Urinary bladder (tissue), 4 donors: ENCODE results near the gene OPN1SW. TPM values are rescaled to one million over a fixed set of nuclear protein-coding genes. Genes with fewer than 3 reads are reported as not detected.

Experiments used
- DNase-seq: peaks from one replicate; pipeline ENCODE4 v3.0.0-alpha.2; 2015; ENCODE audit errors: extremely low spot score
- H3K27ac ChIP-seq: one replicate; pipeline ENCODE4 v1.5.1; 2013; ENCODE audit warnings: low read depth, mild to moderate bottlenecking, moderate library complexity
- H3K36me3 ChIP-seq: one replicate; pipeline ENCODE4 v1.6.1; 2013; ENCODE audit warnings: mild to moderate bottlenecking, moderate library complexity; ENCODE audit not compliant: insufficient read depth
- H3K4me1 ChIP-seq: one replicate; pipeline ENCODE4 v1.6.1; 2013; ENCODE audit warnings: mild to moderate bottlenecking, moderate library complexity; ENCODE audit not compliant: insufficient read depth
- H3K4me3 ChIP-seq: one replicate; pipeline ENCODE4 v1.5.1; 2013; ENCODE audit warnings: low read depth, low read length
- WGBS: extraction: QIAGEN DNeasy Blood & Tissue Kit; methylation state at CpG from one replicate; pipeline ENCODE4 v1.1.7; 2013; 5-methylcytosine and 5-hydroxymethylcytosine counted together
- polyA plus RNA-seq: library from polyadenylated mRNA; stranded (reverse); fragments of 200-250 nt; gene quantifications from one replicate; pipeline ENCODE4 v1.2.3, GENCODE V29; 2013
- total RNA-seq: library from RNA; depleted of rRNA; stranded (reverse); fragments of >200 nt; gene quantifications from one replicate; pipeline ENCODE4 v1.2.3, GENCODE V29; 2014
- donor health status: healthy with polysubstance abuse.
- donor health status: healthy.

Gene OPN1SW
- total and polyA plus RNA-seq, 2 donors, result not detected

- no peaks in the 10 kb centered on the region for H3K4me1 ChIP-seq
- H3K36me3 ChIP-seq, result no peaks in the 10 kb centered on the region
- 76% methylated on average over 9 of the region's 9 CpGs for WGBS
- DNase-seq, result no peak
- no peak overlapping the region for H3K27ac ChIP-seq
- no peak overlapping the region for H3K4me3 ChIP-seq
Observed at GRCh38 chr7:128788446-128789412, 13.1 kb upstream of the OPN1SW start.

GRCh38 chr7:128785738-128786137 lies 10.1 kb upstream of the OPN1SW start:
- Histone ChIP-seq H3K4me1 (no peaks in the 10 kb centered on the region), H3K27ac (no peak overlapping the region), H3K36me3 (no peaks in the 10 kb centered on the region), H3K4me3 (no peak overlapping the region)
- no peak for DNase-seq
- 80% methylated on average over 3 of the region's 3 CpGs for WGBS

DNA sequence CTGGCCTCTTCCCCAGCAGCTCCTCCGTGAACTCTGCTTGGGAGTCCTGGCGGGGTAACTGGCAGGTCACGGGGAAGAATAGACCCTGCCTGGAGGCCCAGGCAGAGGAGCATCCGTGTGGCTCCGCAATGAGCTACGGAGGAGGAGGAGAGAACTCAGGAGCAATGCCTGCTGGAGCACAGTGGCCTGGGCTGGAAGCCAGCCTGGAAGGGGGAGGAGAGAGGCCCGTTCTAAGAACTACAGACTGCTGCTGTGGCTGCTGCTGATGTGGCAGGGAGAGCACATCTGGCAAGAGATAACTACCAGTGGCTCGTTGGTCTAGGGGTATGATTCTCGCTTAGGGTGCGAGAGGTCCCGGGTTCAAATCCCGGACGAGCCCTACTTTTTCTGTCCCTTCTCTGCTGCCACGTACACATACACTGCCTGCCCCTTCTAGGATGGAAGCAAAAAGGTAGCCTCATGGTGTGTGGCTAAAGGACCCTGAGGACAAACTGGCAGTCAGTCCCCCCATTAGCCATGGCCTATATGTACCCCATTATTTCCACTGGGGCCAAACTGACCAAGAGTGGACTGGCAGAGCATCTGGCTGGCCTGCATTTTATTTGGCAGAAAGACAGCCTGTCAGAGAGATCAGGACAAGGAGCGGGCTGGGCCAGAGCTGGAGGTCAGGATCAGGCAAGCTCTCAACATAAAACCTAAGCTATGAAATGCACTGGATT lies 7.7 kb upstream of the OPN1SW start:
- DNase-seq, result peak; percentile 64
- WGBS, result 25% methylated on average over 15 of the region's 15 CpGs
- H3K4me1 ChIP-seq, result no peaks in the 10 kb centered on the region
- no peak overlapping the region for H3K27ac ChIP-seq
- no peak overlapping the region for H3K4me3 ChIP-seq
- H3K36me3 ChIP-seq, result no peaks in the 10 kb centered on the region

- H3K27ac ChIP-seq, result no peak overlapping the region
- no peak overlapping the region for H3K4me3 ChIP-seq
- no peaks in the 10 kb centered on the region for H3K4me1 ChIP-seq
- no peaks in the 10 kb centered on the region for H3K36me3 ChIP-seq
- DNase-seq, result no peak
- 38% methylated on average over 3 of the region's 3 CpGs for WGBS
Observed at GRCh38 chr7:128781851-128782250, 6.3 kb upstream of the OPN1SW start.

DNA sequence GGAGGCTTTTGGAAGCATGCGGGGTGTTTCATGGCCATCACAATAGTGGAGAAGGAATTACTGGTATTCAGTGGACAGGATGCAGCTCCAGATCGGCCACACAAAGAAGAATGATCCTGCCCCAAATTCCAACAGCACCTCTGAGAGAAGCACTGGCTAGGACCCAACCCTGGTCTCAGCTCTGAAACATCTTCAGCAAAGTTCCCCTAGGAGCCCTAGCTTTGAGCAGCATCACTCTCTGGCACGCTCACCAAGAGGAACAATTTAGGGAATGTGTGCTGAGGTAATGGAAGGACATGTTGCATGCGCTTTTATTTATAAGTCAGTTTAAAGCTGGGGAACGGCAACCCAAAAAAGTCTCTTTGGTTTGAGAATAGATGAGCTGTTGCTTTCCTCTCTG lies 5.5 kb upstream of the OPN1SW start:
- H3K4me3 ChIP-seq, result no peak overlapping the region
- no peak for DNase-seq
- H3K27ac ChIP-seq, result no peak overlapping the region
- 39% methylated on average over 5 of the region's 5 CpGs for WGBS
- H3K4me1 ChIP-seq, result no peaks in the 10 kb centered on the region
- no peaks in the 10 kb centered on the region for H3K36me3 ChIP-seq

DNA sequence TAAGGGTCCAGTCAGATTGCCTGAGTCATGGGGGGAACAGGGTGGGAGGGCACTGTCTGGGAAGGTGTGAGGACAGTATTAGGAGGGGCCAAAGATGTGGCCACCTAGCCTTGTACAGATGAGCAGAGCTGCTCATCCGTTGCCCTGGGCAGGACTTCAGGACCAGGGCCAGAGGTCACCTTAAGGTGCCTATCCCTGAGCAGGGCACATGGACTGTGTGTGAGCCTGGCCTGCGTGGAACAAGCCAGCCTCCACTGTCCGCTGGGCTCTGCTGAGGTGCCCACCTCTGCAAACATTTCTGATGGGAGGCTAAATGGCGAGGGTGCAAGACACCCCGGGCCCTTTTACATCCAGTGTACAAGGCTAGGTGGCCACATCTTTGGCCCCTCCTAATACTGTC lies 3.4 kb upstream of the OPN1SW start:
- Histone ChIP-seq H3K4me3 (no peak overlapping the region), H3K36me3 (no peaks in the 10 kb centered on the region), H3K27ac (no peak overlapping the region), H3K4me1 (no peaks in the 10 kb centered on the region)
- no peak for DNase-seq
- WGBS, result 95% methylated on average over 5 of the region's 5 CpGs

DNA sequence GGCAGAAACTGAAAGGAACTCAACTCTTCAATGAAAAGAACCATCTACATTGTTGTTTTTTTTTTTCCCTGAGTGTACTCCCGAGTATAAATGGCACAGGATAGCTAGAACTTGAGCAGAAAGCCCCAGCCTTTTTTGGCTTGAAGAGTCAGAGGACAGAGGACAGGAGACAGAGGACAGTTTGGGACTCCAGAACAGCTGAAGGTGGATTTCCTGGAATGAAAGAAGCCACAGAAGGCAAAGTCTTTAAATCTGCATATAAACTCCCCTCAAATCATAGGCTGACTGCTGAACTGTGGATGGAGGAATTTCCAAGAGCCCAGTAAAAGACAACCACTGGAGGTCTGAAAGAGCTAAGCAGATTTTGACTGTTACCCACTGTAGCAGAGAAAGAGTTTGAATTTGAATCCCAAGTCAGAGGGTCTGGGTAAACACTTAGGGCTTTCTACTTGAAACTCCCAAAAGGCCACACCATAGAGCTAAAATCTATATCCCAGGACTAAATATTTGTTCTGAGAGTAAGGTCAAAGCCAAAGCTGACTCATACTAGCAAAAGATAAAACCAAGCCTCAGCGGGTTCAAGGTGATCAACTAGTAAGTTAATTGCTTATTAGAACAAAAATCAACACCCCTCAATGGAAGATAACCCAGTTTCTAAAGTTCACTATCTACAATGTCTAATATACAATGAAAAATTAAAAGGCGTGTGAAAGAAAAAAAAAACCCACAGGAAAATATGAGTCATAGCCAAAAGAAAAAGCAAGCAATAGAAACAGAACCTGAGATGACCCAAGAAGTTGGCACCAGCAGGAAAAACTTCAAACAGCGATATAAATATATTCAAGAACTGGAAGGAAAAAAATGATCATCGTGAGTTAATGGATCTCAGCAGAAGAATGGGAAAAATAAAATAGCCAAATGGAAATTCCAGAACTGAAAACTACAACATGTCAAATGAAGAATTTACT lies 1.8 kb upstream of the OPN1SW start:
- no peak overlapping the region for H3K27ac ChIP-seq
- no peaks in the 10 kb centered on the region for H3K36me3 ChIP-seq
- 63% methylated on average over 5 of the region's 5 CpGs for WGBS
- H3K4me3 ChIP-seq, result no peak overlapping the region
- no peak for DNase-seq
- no peaks in the 10 kb centered on the region for H3K4me1 ChIP-seq

DNA sequence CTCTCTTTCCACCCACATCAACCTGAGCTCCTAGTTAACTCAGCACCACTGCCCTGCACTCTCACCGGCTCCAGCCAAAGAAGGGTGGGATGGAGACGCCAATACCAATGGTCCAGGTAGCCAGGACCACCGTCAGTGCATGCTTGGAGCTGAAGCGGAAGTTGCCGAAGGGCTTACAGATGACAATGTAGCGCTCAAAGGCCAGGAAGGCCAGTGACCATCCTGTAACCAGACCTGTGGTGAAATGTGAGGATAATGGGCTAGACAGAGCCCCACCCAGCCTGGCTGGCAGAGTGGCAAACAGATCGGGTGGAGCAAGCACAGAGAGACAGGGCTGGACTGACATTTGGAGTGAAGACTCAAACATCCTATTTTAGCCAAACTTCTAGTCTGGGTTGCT lies 673 bp downstream of the OPN1SW start:
- DNase-seq, result no peak
- H3K4me3 ChIP-seq, result no peak overlapping the region

DNA sequence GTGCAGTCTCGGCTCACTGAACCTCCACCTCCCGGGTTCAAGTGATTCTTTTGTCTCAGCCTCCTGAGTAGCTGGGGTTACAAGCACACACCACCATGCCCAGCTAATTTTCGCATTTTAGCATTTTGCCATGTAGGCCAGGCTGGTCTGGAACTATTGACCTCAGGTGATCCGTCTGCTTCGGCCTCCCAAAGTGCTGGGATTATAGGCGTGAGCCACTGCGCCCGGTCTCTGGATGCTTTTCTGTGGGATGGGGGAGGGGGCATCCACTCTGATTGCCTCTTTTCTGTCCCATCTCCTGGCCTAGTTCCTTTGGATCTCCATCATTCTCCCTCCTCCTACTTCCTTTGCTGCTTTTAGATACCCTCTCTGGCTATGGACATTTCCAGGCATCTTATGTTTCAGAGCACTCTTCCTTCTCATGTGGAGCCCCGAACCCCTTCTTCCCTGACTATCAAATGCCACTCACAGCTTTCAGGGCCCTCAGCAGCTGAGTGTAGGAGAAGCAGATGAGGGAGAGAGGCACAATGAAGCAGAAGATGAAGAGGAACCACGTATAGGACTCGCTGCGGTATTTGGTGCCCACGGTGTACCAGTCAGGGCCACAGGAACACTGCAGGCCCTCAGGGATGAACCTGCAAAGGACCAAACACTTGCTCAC lies 1.4 kb downstream of the OPN1SW start:
- Histone ChIP-seq H3K4me1 (no peaks in the 10 kb centered on the region), H3K27ac (no peak overlapping the region), H3K36me3 (peaks cover 2% of the 10 kb centered on the region), H3K4me3 (no peak overlapping the region)
- WGBS, result 90% methylated on average over 13 of the region's 13 CpGs
- no peak for DNase-seq

More for the DNA sequence above, 673 bp downstream of the OPN1SW start:
- Histone ChIP-seq H3K36me3 (peaks cover 2% of the 10 kb centered on the region), H3K4me1 (no peaks in the 10 kb centered on the region), H3K27ac (no peak overlapping the region)
- WGBS, result 93% methylated on average over 7 of the region's 7 CpGs

DNA sequence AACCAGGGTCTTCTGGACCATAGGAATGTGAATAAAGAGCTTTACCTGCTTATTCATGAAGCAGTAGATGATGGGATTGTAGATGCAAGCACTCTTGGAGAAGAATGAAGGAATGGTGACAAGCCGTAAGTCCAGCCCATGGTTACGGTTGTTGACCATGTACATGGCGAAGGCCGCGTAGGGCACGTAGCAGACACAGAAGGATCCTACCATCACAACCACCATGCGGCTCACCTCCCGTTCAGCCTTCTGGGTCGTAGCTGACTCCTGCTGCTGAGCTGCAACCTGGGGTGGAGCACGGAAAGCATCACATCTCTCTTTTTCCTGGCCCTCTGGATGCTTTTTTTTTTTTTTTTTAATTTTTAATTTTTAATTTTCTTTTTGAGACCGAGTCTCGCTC lies 2.0 kb downstream of the OPN1SW start:
- 96% methylated on average over 12 of the region's 12 CpGs for WGBS
- DNase-seq, result no peak
- no peak overlapping the region for H3K4me3 ChIP-seq
- no peaks in the 10 kb centered on the region for H3K4me1 ChIP-seq
- peaks cover 3% of the 10 kb centered on the region for H3K36me3 ChIP-seq
- no peak overlapping the region for H3K27ac ChIP-seq

- Histone ChIP-seq H3K4me1 (no peaks in the 10 kb centered on the region), H3K36me3 (peaks cover 10% of the 10 kb centered on the region), H3K4me3 (no peak overlapping the region), H3K27ac (no peak overlapping the region)
- 43% methylated on average over 2 of the region's 2 CpGs for WGBS
- DNase-seq, result no peak
Observed at GRCh38 chr7:128770233-128770632, 5.4 kb downstream of the OPN1SW start.

GRCh38 chr7:128767475-128768110 lies 8.0 kb downstream of the OPN1SW start:
- 95% methylated on average over 6 of the region's 6 CpGs for WGBS
- H3K36me3 ChIP-seq, result peaks cover 10% of the 10 kb centered on the region
- no peaks in the 10 kb centered on the region for H3K4me1 ChIP-seq
- no peak overlapping the region for H3K4me3 ChIP-seq
- H3K27ac ChIP-seq, result no peak overlapping the region
- DNase-seq, result no peak
